RWPE2 (cell line): ENCODE measurements around the gene GPX3.

Experiments used
- ATAC-seq: fragments of 200-7000 bp; cut with Tn5 transposase; 3 replicates; pipeline ENCODE4 v1.9.1; 2021; ENCODE audit warnings: low read depth
- DNase-seq: peaks from one replicate; pipeline ENCODE4 v3.0.0-alpha.2; 2020; ENCODE audit warnings: low spot score
- H3K27ac ChIP-seq: fragments of 450-650 bp; 2 replicates; pipeline ENCODE4 v1.5.1; 2017; ENCODE audit warnings: mild to moderate bottlenecking; ENCODE audit not compliant: poor library complexity, severe bottlenecking
- H3K27me3 ChIP-seq: fragments of 250-450 bp; sonication (Bioruptor Pico); 2 replicates; pipeline ENCODE4 v1.5.1; 2021; ENCODE audit warnings: mild to moderate bottlenecking, moderate library complexity; ENCODE audit not compliant: insufficient read depth, poor library complexity, severe bottlenecking
- H3K36me3 ChIP-seq: fragments of 250-450 bp; sonication (Bioruptor Pico); 2 replicates; pipeline ENCODE4 v1.5.1; 2020; ENCODE audit warnings: low read depth, mild to moderate bottlenecking, moderate library complexity
- H3K4me1 ChIP-seq: fragments of 250-450 bp; sonication (Bioruptor Pico); 2 replicates; pipeline ENCODE4 v1.5.1; 2021; ENCODE audit warnings: mild to moderate bottlenecking, moderate library complexity; ENCODE audit not compliant: insufficient read depth, poor library complexity, severe bottlenecking
- H3K4me3 ChIP-seq: fragments of 250-450 bp; sonication (Bioruptor Pico); 2 replicates; pipeline ENCODE4 v1.5.1; 2021; ENCODE audit warnings: mild to moderate bottlenecking, moderate library complexity; ENCODE audit not compliant: severe bottlenecking
- H3K9me3 ChIP-seq: fragments of 250-450 bp; sonication (Bioruptor Pico); 2 replicates; pipeline ENCODE4 v1.5.1; 2021; ENCODE audit warnings: mild to moderate bottlenecking, moderate library complexity; ENCODE audit not compliant: severe bottlenecking
- TF ChIP-seq, protein P1 (sequence below): fragments of 450-650 bp; IDR thresholded peaks from one replicate; pipeline ENCODE4 v1.5.1; 2017; ENCODE audit warnings: mild to moderate bottlenecking, moderate library complexity; ENCODE audit not compliant: poor library complexity, severe bottlenecking

GPX3 gene

DNA sequence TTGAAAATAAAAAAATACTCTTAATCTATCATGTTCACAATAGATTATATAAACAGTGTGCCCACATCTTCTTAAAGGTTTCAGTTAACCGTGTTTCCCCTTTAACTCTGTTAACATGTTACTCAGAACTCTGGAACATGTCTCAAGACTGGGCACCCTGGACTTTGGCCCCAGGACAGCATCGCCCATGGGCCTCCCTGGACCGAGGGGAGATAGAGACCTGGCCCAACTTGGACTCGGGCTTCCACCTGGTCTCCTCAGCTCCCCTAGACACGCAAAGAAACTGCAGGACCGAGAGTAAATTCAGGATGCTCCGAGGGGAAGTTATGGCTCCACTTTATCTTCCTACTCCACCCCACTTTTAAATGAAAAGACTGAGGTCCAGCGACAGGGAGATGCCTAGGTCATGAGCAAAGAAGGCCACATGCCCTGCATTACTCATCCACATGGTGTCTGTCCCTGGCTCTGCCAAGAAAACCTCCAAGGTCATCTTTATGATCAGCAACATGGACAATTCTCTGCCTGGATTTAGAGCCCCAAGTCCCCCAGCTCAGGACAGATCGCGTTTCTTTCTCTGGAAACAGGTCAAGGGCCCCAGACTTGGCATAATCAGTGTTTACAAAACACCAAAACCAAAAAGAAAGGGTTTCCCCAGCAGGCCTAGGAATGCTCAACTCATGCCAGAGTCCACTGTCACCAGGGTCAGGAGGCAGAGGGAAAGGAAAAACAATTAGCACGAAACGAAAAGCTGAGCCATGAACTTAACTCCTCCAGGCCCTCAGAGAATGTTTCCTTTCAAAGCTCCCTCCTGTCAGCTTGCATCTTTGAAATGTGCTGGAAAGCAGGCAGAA, 17.4 kb downstream of the GPX3 start:
- DNase-seq (no peak), ATAC-seq (no peak)
- TF ChIP-seq, protein P1, sequence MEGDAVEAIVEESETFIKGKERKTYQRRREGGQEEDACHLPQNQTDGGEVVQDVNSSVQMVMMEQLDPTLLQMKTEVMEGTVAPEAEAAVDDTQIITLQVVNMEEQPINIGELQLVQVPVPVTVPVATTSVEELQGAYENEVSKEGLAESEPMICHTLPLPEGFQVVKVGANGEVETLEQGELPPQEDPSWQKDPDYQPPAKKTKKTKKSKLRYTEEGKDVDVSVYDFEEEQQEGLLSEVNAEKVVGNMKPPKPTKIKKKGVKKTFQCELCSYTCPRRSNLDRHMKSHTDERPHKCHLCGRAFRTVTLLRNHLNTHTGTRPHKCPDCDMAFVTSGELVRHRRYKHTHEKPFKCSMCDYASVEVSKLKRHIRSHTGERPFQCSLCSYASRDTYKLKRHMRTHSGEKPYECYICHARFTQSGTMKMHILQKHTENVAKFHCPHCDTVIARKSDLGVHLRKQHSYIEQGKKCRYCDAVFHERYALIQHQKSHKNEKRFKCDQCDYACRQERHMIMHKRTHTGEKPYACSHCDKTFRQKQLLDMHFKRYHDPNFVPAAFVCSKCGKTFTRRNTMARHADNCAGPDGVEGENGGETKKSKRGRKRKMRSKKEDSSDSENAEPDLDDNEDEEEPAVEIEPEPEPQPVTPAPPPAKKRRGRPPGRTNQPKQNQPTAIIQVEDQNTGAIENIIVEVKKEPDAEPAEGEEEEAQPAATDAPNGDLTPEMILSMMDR = no peak
- peaks cover 32% of the 10 kb centered on the region for H3K4me1 ChIP-seq
- peaks cover 89% of the 10 kb centered on the region for H3K36me3 ChIP-seq
- no peak overlapping the region for H3K4me3 ChIP-seq
- H3K9me3 ChIP-seq = no peaks in the 10 kb centered on the region
- no peaks in the 10 kb centered on the region for H3K27me3 ChIP-seq
- H3K27ac ChIP-seq = no peak overlapping the region

DNA sequence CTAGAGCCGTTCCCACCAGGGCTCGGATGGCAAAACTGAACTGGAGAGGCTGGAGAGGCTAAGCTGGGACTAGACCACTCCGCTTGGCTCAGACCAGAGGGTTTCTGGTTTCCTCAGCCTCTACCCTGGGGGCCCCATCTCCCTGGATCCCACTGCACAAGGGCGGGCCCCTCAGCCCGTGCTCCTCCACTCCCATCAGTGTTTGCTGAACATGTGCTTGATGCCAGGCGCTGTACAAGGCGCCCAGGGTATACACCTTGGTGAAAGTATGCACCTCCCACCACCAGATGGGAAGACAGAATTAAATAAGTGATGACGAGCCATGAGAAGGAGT, 18.0 kb downstream of the GPX3 start:
- ATAC-seq (no peak), DNase-seq (no peak)
- no peak overlapping the region for H3K27ac ChIP-seq
- no peak overlapping the region for H3K4me3 ChIP-seq
- peaks cover 32% of the 10 kb centered on the region for H3K4me1 ChIP-seq
- H3K27me3 ChIP-seq = no peaks in the 10 kb centered on the region
- TF ChIP-seq, protein P1 = no peak
- no peaks in the 10 kb centered on the region for H3K9me3 ChIP-seq
- peaks cover 91% of the 10 kb centered on the region for H3K36me3 ChIP-seq

DNA sequence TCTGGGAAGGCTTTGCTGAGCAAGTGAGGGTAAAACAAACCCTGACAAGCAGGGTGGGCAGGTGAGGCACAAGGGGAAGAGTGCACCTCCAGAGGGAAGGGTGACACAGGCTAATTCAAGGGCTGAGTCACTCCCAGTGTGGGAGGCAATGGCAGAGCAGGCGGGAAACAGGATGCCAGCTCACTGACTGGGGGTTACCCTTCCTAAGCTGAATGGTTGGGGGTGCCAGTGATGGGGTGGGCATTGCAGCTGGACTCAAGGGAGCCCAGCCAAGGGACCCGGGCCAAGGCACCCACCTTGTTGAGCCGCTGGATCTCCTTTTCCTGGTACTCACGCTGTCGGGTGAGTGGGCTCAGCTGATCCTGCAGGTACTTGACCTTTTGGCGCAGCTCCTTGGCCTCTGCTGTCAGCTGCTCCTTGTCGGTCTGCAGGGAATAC, 18.4 kb downstream of the GPX3 start:
- no peaks in the 10 kb centered on the region for H3K27me3 ChIP-seq
- ATAC-seq (no peak; the same call in 2 of the 3 replicates), DNase-seq (no peak)
- peaks cover 92% of the 10 kb centered on the region for H3K36me3 ChIP-seq
- H3K4me3 ChIP-seq = no peak overlapping the region
- no peak overlapping the region for H3K27ac ChIP-seq
- TF ChIP-seq, protein P1 = no peak
- H3K9me3 ChIP-seq = no peaks in the 10 kb centered on the region
- peaks cover 32% of the 10 kb centered on the region for H3K4me1 ChIP-seq

DNA sequence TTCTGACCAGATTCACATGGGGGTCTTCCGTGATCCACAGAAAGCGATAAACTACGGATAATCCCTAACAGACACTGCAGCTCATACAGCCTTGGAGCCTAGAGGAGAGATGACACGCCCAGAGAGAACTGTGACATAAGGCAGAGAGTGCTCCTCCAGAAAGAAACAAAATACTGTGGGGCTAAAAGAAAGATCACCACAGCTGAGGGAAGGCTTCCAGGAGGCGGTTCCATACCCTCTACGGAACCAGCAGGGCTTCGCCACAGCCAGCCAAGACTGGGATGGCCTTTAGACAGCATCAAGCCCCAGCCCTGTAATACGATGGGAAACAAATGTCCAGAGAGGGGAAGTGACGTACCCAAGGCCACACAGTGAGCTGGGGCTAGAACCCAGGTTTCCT, 19.3 kb downstream of the GPX3 start:
- Histone ChIP-seq H3K4me1 (peaks cover 32% of the 10 kb centered on the region), H3K9me3 (no peaks in the 10 kb centered on the region), H3K4me3 (no peak overlapping the region), H3K27me3 (no peaks in the 10 kb centered on the region), H3K36me3 (peaks cover 100% of the 10 kb centered on the region), H3K27ac (peak overlapping the region; percentile 52)
- TF ChIP-seq, protein P1 = no peak
- DNase-seq (no peak), ATAC-seq (no peak)

DNA sequence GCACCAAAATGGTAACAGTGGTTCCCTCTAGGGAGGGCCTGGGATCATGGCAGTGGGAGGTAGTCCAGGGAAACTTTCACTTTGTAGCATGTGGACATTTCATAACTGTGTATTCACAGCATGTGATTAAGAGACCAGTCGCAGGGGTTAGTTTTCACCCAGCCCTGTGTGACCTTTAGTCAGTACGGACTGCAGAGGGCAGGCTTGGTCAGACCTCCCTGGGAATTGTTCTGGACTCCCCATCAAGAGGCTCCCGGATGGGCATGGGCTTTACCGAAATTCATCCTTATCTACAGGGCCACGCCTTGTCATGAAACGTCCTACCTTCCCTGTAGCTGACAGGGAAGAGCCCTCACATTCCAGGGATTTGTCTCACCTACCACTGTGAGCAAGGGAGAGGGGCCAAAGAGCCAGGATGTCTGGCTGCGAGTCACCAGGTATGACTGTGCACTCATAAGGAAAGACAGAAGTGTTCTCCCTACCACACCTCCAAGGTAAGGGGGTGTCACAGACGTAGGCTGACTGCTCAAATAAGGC, 19.9 kb downstream of the GPX3 start:
- Histone ChIP-seq H3K27me3 (no peaks in the 10 kb centered on the region), H3K9me3 (no peaks in the 10 kb centered on the region), H3K4me3 (no peak overlapping the region), H3K4me1 (peaks cover 32% of the 10 kb centered on the region), H3K27ac (peak overlapping the region; percentile 52), H3K36me3 (peaks cover 100% of the 10 kb centered on the region)
- TF ChIP-seq, protein P1 = peak; percentile 23
- no peak for DNase-seq
- ATAC-seq = peak; percentile 89
